H9 (cell line): ENCODE results near the gene FMNL1. TPM values are rescaled to one million over a fixed set of nuclear protein-coding genes. Genes with fewer than 3 reads are reported as not detected.

Source experiments
- DNase-seq: peaks from one replicate; pipeline ENCODE4 v3.0.0-alpha.2; 2017
- H2AFZ ChIP-seq: one replicate; pipeline ENCODE4 v1.6.1; 2013; ENCODE audit warnings: mild to moderate bottlenecking, low read length, control low read depth, moderate library complexity
- H2AK5ac ChIP-seq: 2 replicates; pipeline ENCODE4 v1.6.1; 2013; ENCODE audit warnings: low read length, control low read depth, mixed read lengths; ENCODE audit not compliant: insufficient read length
- H2BK120ac ChIP-seq: one replicate; pipeline ENCODE4 v1.6.1; 2013; ENCODE audit warnings: low read depth, mild to moderate bottlenecking, low read length, control low read depth, inconsistent platforms; ENCODE audit not compliant: poor library complexity, severe bottlenecking
- H2BK12ac ChIP-seq: 2 replicates; pipeline ENCODE4 v1.6.1; 2013; ENCODE audit warnings: low read length, control low read depth, mixed read lengths, low read depth; ENCODE audit not compliant: insufficient read length
- H2BK15ac ChIP-seq: 2 replicates; pipeline ENCODE4 v1.6.1; 2013; ENCODE audit warnings: low read depth, low read length, control low read depth
- H2BK20ac ChIP-seq: one replicate; pipeline ENCODE4 v1.6.1; 2013; ENCODE audit warnings: low read depth, mild to moderate bottlenecking, low read length, control low read depth, inconsistent platforms; ENCODE audit not compliant: poor library complexity, severe bottlenecking
- H2BK5ac ChIP-seq: 2 replicates; pipeline ENCODE4 v1.6.1; 2013; ENCODE audit warnings: low read length, control low read depth, mixed read lengths; ENCODE audit not compliant: insufficient read length
- H3K14ac ChIP-seq: 2 replicates; pipeline ENCODE4 v1.6.1; 2013; ENCODE audit warnings: low read length, control low read depth; ENCODE audit not compliant: insufficient read depth
- H3K18ac ChIP-seq: 2 replicates; pipeline ENCODE4 v1.6.1; 2013; ENCODE audit warnings: low read depth, mild to moderate bottlenecking, mixed read lengths, low read length, control low read depth; ENCODE audit not compliant: insufficient read length
- H3K23ac ChIP-seq: 2 replicates; pipeline ENCODE4 v1.6.1; 2013; ENCODE audit warnings: low read length, control low read depth, mixed read lengths, low read depth; ENCODE audit not compliant: insufficient read length
- H3K23me2 ChIP-seq: 2 replicates; pipeline ENCODE4 v1.6.1; 2013; ENCODE audit warnings: low read depth, mild to moderate bottlenecking, mixed read lengths, low read length, control low read depth; ENCODE audit not compliant: insufficient read length, poor library complexity, severe bottlenecking
- H3K27ac ChIP-seq: 2 replicates; pipeline ENCODE4 v1.5.1; 2013; ENCODE audit warnings: low read length, control low read depth, mixed read lengths, low read depth; ENCODE audit not compliant: insufficient read length
- H3K27me3 ChIP-seq: 2 replicates; pipeline ENCODE4 v1.6.1; 2013; ENCODE audit warnings: low read length, control low read depth, inconsistent platforms; ENCODE audit not compliant: insufficient read depth
- H3K4ac ChIP-seq: 2 replicates; pipeline ENCODE4 v1.6.1; 2013; ENCODE audit warnings: low read depth, mild to moderate bottlenecking, control low read depth, inconsistent platforms, low read length, moderate library complexity
- H3K4me1 ChIP-seq: 2 replicates; pipeline ENCODE4 v1.6.1; 2013; ENCODE audit warnings: low read length, control low read depth, inconsistent platforms; ENCODE audit not compliant: insufficient read depth
- H3K4me2 ChIP-seq: 2 replicates; pipeline ENCODE4 v1.6.1; 2013; ENCODE audit warnings: low read length, control low read depth, mixed read lengths; ENCODE audit not compliant: insufficient read length, insufficient read depth
- H3K56ac ChIP-seq: 2 replicates; pipeline ENCODE4 v1.6.1; 2013; ENCODE audit warnings: low read depth, mild to moderate bottlenecking, mixed read lengths, low read length, control low read depth; ENCODE audit not compliant: insufficient read length
- H3K79me1 ChIP-seq: 2 replicates; pipeline ENCODE4 v1.6.1; 2013; ENCODE audit warnings: low read depth, mild to moderate bottlenecking, moderate library complexity, low read length, control low read depth, inconsistent platforms; ENCODE audit not compliant: insufficient read depth, poor library complexity, severe bottlenecking
- H3K79me2 ChIP-seq: 2 replicates; pipeline ENCODE4 v1.6.1; 2013; ENCODE audit warnings: low read length, control low read depth, inconsistent platforms; ENCODE audit not compliant: insufficient read depth
- H3K9ac ChIP-seq: 2 replicates; pipeline ENCODE4 v1.6.1; 2013; ENCODE audit warnings: low read length, control low read depth, mixed read lengths; ENCODE audit not compliant: insufficient read length; ENCODE audit errors: extremely low read depth
- H3K9me3 ChIP-seq: one replicate; pipeline ENCODE4 v1.6.1; 2013; ENCODE audit warnings: low read depth, low read length, inconsistent platforms; ENCODE audit not compliant: control insufficient read depth
- H3T11ph ChIP-seq: one replicate; pipeline ENCODE4 v1.6.1; 2013; ENCODE audit warnings: mild to moderate bottlenecking, low read length, control low read depth, inconsistent platforms
- H4K20me1 ChIP-seq: one replicate; pipeline ENCODE4 v1.6.1; 2013; ENCODE audit not compliant: control insufficient read depth, insufficient read length, insufficient read depth
- H4K5ac ChIP-seq: 2 replicates; pipeline ENCODE4 v1.6.1; 2013; ENCODE audit warnings: low read depth, mild to moderate bottlenecking, mixed read lengths, low read length, control low read depth; ENCODE audit not compliant: insufficient read length
- H4K8ac ChIP-seq: replicated peaks from 2 replicates; pipeline ENCODE4 v1.6.1; 2013; ENCODE audit warnings: low read length, control low read depth, mixed read lengths, low read depth; ENCODE audit not compliant: insufficient read length
- H4K91ac ChIP-seq: 2 replicates; pipeline ENCODE4 v1.6.1; 2013; ENCODE audit warnings: low read depth, mild to moderate bottlenecking, moderate library complexity, mixed read lengths, low read length, control low read depth; ENCODE audit not compliant: insufficient read length
- H3K27ac Mint-ChIP-seq, 3 experiments: 2 replicates in 2 of 3; 3 replicates in 1 of 3; pipeline ENCODE4 v1.8.0; 2020 to 2021; ENCODE audit warnings: mixed read lengths in 3 of 3, mild to moderate bottlenecking in 1 of 3, moderate library complexity in 1 of 3
- H3K27me3 Mint-ChIP-seq: 2 replicates; pipeline ENCODE4 v1.8.0; 2021; ENCODE audit warnings: low read depth, mild to moderate bottlenecking, moderate library complexity, mixed read lengths
- H3K36me3 Mint-ChIP-seq, 3 experiments: 2 replicates in 2 of 3; 3 replicates in 1 of 3; pipeline ENCODE4 v1.8.0; 2020 to 2021; ENCODE audit warnings: low read depth in 3 of 3, mixed read lengths in 3 of 3; ENCODE audit not compliant: insufficient read depth in 1 of 3
- H3K4me1 Mint-ChIP-seq, 2 experiments: 2 replicates each; pipeline ENCODE4 v1.8.0; 2020; ENCODE audit warnings: mixed read lengths in 2 of 2
- H3K4me3 Mint-ChIP-seq, 2 experiments: 2 replicates in 1 of 2; 3 replicates in 1 of 2; pipeline ENCODE4 v1.8.0; 2020 to 2021; ENCODE audit warnings: mild to moderate bottlenecking in 2 of 2, mixed read lengths in 2 of 2, moderate library complexity in 1 of 2
- H3K9me3 Mint-ChIP-seq, 2 experiments: 2 replicates in 1 of 2; 3 replicates in 1 of 2; pipeline ENCODE4 v1.8.0; 2020; ENCODE audit warnings: mild to moderate bottlenecking in 2 of 2, mixed read lengths in 2 of 2, moderate library complexity in 1 of 2
- CTCF ChIP-seq: fragments of 200-600 bp; sonication (generic); conservative IDR thresholded peaks from 3 replicates; pipeline ENCODE4 v1.8.0; 2021; ENCODE audit warnings: antibody characterized with exemption, mild to moderate bottlenecking
- WGBS: extraction: QIAGEN DNeasy Blood & Tissue Kit; methylation state at CpG from one replicate; pipeline ENCODE4 v1.1.7; 2013; ENCODE audit warnings: missing lambda C conversion rate, low lambda C conversion rate, mixed read lengths; ENCODE audit not compliant: insufficient read length; ENCODE audit errors: extremely low coverage; 5-methylcytosine and 5-hydroxymethylcytosine counted together
- total RNA-seq: library from RNA; stranded (reverse); gene quantifications from 2 replicates; pipeline ENCODE4 v1.2.1, GENCODE V29; 2021

The FMNL1 gene
- total RNA-seq, 1 experiment from 2014 or later = 6.9 TPM

DNA sequence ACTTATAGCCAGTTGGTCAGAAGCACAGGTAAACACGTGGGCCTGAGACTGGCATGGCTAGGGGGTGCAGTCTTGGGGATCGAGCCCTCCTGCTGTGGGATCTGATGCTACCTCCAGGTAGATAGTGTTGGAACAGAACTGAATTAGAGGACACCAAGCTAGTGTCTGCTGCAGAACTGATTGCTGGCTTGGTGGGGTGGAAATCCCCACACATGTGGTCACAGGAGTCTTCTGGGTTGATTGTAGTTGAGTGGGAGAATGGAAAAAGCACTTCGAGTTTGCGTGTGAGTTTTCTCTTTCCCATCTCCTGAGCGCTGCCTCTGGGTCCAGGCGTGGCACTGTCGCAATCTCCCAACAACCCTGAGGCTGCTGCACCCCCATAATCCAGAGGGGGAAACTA, 48.2 kb downstream of the FMNL1 start:
- no peaks in the 10 kb centered on the region for H3K9me3 ChIP-seq

More for the DNA sequence above, 48.2 kb downstream of the FMNL1 start:
- Mint-ChIP-seq H3K36me3 (peaks cover 12 to 42% (median 40%) of the 10 kb centered on the region in 3 experiments; a peak in 6 of 7 replicates), H3K27me3 (no peaks in the 10 kb centered on the region), H3K27ac (no peak overlapping the region), H3K4me3 (no peak overlapping the region), H3K9me3 (no peaks in the 10 kb centered on the region), H3K4me1 (peaks cover 0 to 8% of the 10 kb centered on the region in 2 experiments; a peak in 2 of 4 replicates)
- Histone ChIP-seq H4K91ac (no peak overlapping the region), H4K5ac (no peak overlapping the region), H2AFZ (no peak overlapping the region), H3K4ac (no peak overlapping the region), H3K14ac (no peak overlapping the region), H3K23ac (no peak overlapping the region), H3K23me2 (no peaks in the 10 kb centered on the region), H3K9ac (no peak overlapping the region), H2BK120ac (no peak overlapping the region), H4K20me1 (no peaks in the 10 kb centered on the region), H2BK15ac (no peak overlapping the region), H3K56ac (no peak overlapping the region), H4K8ac (no peak overlapping the region), H2BK20ac (no peak overlapping the region), H3K4me1 (no peaks in the 10 kb centered on the region), H2AK5ac (no peak overlapping the region), H3K79me2 (no peaks in the 10 kb centered on the region), H3K4me2 (no peak overlapping the region), H3T11ph (no peak overlapping the region), H2BK5ac (no peak overlapping the region), H3K79me1 (no peaks in the 10 kb centered on the region), H3K27ac (no peak overlapping the region), H2BK12ac (no peak overlapping the region), H3K18ac (no peak overlapping the region), H3K27me3 (no peaks in the 10 kb centered on the region)
- WGBS = no CpG with 5 or more reads among the region's 7 CpGs
- DNase-seq = no peak
- no peak for TF ChIP-seq CTCF
